Measurements from ENCODE around the gene SFMBT2.

DNA sequence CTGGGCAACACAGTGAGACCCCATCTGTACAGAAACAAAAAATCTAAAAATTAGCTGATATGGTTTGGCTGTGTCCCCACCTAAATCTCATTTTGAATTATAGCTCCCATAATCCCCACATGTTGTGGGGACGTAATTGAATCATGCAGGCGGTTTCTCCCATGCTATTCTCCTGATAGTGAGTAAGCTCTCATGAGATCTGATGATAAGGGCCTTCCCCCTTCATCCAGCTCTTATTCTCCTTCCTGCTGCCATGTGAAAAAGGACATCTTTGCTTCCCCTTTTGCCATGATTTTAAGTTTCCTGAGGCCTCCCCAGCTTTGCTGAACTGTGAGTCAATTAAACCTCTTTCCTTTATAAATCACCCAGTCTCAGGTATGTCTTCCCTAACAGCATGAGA lies 136.5 kb downstream of the SFMBT2 start:
- TF ChIP-seq POLR2AphosphoS5 (IDR thresholded peaks at IDR 0.05; ENCODE audit: borderline replicate concordance, low read depth, low read length) (no peak), EZH2 (IDR thresholded peaks at IDR 0.05) (no peak), FOXP2 (optimal IDR thresholded peaks at IDR 0.05; ENCODE audit: control extremely low read depth, extremely low read length, insufficient read depth) (no peak)

Measured in SK-N-MC (cell line).